ENCODE measurements around the gene RBM38. TPM values are rescaled to one million over a fixed set of nuclear protein-coding genes. Genes with fewer than 3 reads are reported as not detected.
A peak's percentile ranks its signal among the peaks of the same experiment; 100 is the strongest.
"Not testable (repeated sequence)": the region's sequence is repeated elsewhere in the genome, so short reads cannot be mapped to it uniquely, and the experiment has no call there.

The RBM38 gene
- 10 to 100 TPM; 43.6 to 89.1 (median 80.4) TPM for polyA plus RNA-seq

GRCh38 chr20:57390604-57391438, at the start of gene RBM38:
RBM38 (plus strand) TSS chr20:57391396; CDS start chr20:57391582, 186 bp downstream.
- H3K4me1 Mint-ChIP-seq: peaks cover 45 to 52% of the 10 kb centered on the region in 2 donors
- peak in 2 of 3 donors; percentile 60 to 66 for DNase-seq
- no peaks in the 10 kb centered on the region for H3K9me3 Mint-ChIP-seq
- H3K27me3 Mint-ChIP-seq (ENCODE audit: low read depth in 3 of 3): peaks cover 44 to 73% (median 55%) of the 10 kb centered on the region in 3 donors
- peaks cover 6 to 22% (median 11%) of the 10 kb centered on the region in 3 donors for H3K36me3 Mint-ChIP-seq
- H3K4me3 Mint-ChIP-seq: peak within 1 kb of the TSS; percentile 90 to 99 (median 96)
- peak within 1 kb of the TSS; percentile 97 to 100 (median 100) for H3K27ac Mint-ChIP-seq

- no peak overlapping the region for H3K4me3 Mint-ChIP-seq
- no peak overlapping the region for H3K27ac Mint-ChIP-seq
- no peaks in the 10 kb centered on the region for H3K4me1 Mint-ChIP-seq
- H3K9me3 Mint-ChIP-seq: no peaks in the 10 kb centered on the region
- no peaks in the 10 kb centered on the region for H3K36me3 Mint-ChIP-seq
- DNase-seq: no peak
- H3K27me3 Mint-ChIP-seq (ENCODE audit: low read depth in 3 of 3): peaks cover 2 to 4% (median 3%) of the 10 kb centered on the region in 3 donors
Measured at GRCh38 chr20:57341663-57342062, 49.5 kb upstream of the RBM38 start.

GRCh38 chr20:57342829-57343228, 48.4 kb upstream of the RBM38 start:
- H3K36me3 Mint-ChIP-seq: no peaks in the 10 kb centered on the region
- H3K4me3 Mint-ChIP-seq: no peak overlapping the region
- no peak overlapping the region for H3K27ac Mint-ChIP-seq
- H3K9me3 Mint-ChIP-seq: no peaks in the 10 kb centered on the region
- no peak for DNase-seq
- H3K27me3 Mint-ChIP-seq (ENCODE audit: low read depth in 3 of 3): peaks cover 0 to 8% (median 2%) of the 10 kb centered on the region in 3 donors
- no peaks in the 10 kb centered on the region for H3K4me1 Mint-ChIP-seq

GRCh38 chr20:57346477-57346876, 44.7 kb upstream of the RBM38 start:
- DNase-seq: peak; percentile 27 to 61 (median 41)
- Mint-ChIP-seq H3K9me3 (no peaks in the 10 kb centered on the region), H3K4me3 (no peak overlapping the region), H3K27me3 (ENCODE audit: low read depth in 3 of 3) (peaks cover 3 to 21% (median 14%) of the 10 kb centered on the region in 3 donors), H3K36me3 (no peaks in the 10 kb centered on the region), H3K4me1 (peaks cover 1 to 11% of the 10 kb centered on the region in 2 donors), H3K27ac (no peak overlapping the region)

GRCh38 chr20:57347393-57347792, 43.8 kb upstream of the RBM38 start:
- Mint-ChIP-seq H3K4me1 (peaks cover 11 to 20% of the 10 kb centered on the region in 2 donors), H3K4me3 (no peak overlapping the region), H3K9me3 (no peaks in the 10 kb centered on the region), H3K27me3 (ENCODE audit: low read depth in 3 of 3) (peaks cover 3 to 24% (median 18%) of the 10 kb centered on the region in 3 donors), H3K27ac (no peak overlapping the region), H3K36me3 (no peaks in the 10 kb centered on the region)
- no peak for DNase-seq

- not testable (repeated sequence) for H3K27ac Mint-ChIP-seq, H3K4me3 Mint-ChIP-seq, DNase-seq, H3K36me3 Mint-ChIP-seq, H3K9me3 Mint-ChIP-seq
- Mint-ChIP-seq H3K4me1 (peaks cover 20 to 28% of the 10 kb centered on the region in 2 donors), H3K27me3 (ENCODE audit: low read depth in 3 of 3) (peaks cover 3 to 24% (median 18%) of the 10 kb centered on the region in 3 donors)
Measured at GRCh38 chr20:57348200-57348921, 42.8 kb upstream of the RBM38 start.

GRCh38 chr20:57348922-57349574, 42.1 kb upstream of the RBM38 start:
- Mint-ChIP-seq H3K27me3 (ENCODE audit: low read depth in 3 of 3) (peaks cover 3 to 24% (median 18%) of the 10 kb centered on the region in 3 donors), H3K4me1 (peaks cover 25 to 30% of the 10 kb centered on the region in 2 donors), H3K27ac (peak overlapping the region in 2 of 6 donors; percentile 14 to 39), H3K4me3 (peak overlapping the region; percentile 36 to 64 (median 56))
- not testable (repeated sequence) for H3K36me3 Mint-ChIP-seq, DNase-seq, H3K9me3 Mint-ChIP-seq

GRCh38 chr20:57350081-57350710, 41.0 kb upstream of the RBM38 start:
- H3K27me3 Mint-ChIP-seq (ENCODE audit: low read depth in 3 of 3): peaks cover 3 to 24% (median 18%) of the 10 kb centered on the region in 3 donors
- DNase-seq: peak in 1 of 3 donors; percentile 6
- peak overlapping the region; percentile 36 to 64 (median 59) for H3K4me3 Mint-ChIP-seq
- peaks cover 0 to 12% (median 6%) of the 10 kb centered on the region in 3 donors for H3K36me3 Mint-ChIP-seq
- H3K4me1 Mint-ChIP-seq: peaks cover 25 to 30% of the 10 kb centered on the region in 2 donors
- peak overlapping the region; percentile 26 to 78 (median 40) for H3K27ac Mint-ChIP-seq
- H3K9me3 Mint-ChIP-seq: no peaks in the 10 kb centered on the region

- peak overlapping the region; percentile 88 to 92 (median 90) for H3K4me3 Mint-ChIP-seq
- peaks cover 3 to 15% (median 10%) of the 10 kb centered on the region in 3 donors for H3K36me3 Mint-ChIP-seq
- DNase-seq, H3K9me3 Mint-ChIP-seq: not testable (repeated sequence)
- peaks cover 3 to 24% (median 18%) of the 10 kb centered on the region in 3 donors for H3K27me3 Mint-ChIP-seq (ENCODE audit: low read depth in 3 of 3)
- H3K4me1 Mint-ChIP-seq: peaks cover 25 to 30% of the 10 kb centered on the region in 2 donors
- peak overlapping the region; percentile 78 to 94 (median 90) for H3K27ac Mint-ChIP-seq
Measured at GRCh38 chr20:57350726-57351041, 40.5 kb upstream of the RBM38 start.

- peak within 1 kb of the TSS; percentile 78 to 94 (median 90) for H3K27ac Mint-ChIP-seq
- H3K27me3 Mint-ChIP-seq (ENCODE audit: low read depth in 3 of 3): peaks cover 3 to 24% (median 18%) of the 10 kb centered on the region in 3 donors
- H3K4me1 Mint-ChIP-seq: peaks cover 25 to 30% of the 10 kb centered on the region in 2 donors
- peak; percentile 89 to 92 (median 90) for DNase-seq
- H3K4me3 Mint-ChIP-seq: peak within 1 kb of the TSS; percentile 88 to 92 (median 90)
- peaks cover 5 to 18% (median 12%) of the 10 kb centered on the region in 3 donors for H3K36me3 Mint-ChIP-seq
- H3K9me3 Mint-ChIP-seq: no peaks in the 10 kb centered on the region
Measured at GRCh38 chr20:57351042-57351783, 40.0 kb upstream of the RBM38 start, which contains the start of gene RAE1. RAE1 (plus strand) TSS chr20:57351255; CDS start chr20:57354039, 2,784 bp downstream.

- H3K27ac Mint-ChIP-seq: peak overlapping the region in 2 of 6 donors; percentile 6 to 78
- peak overlapping the region; percentile 88 to 92 (median 90) for H3K4me3 Mint-ChIP-seq
- H3K27me3 Mint-ChIP-seq (ENCODE audit: low read depth in 3 of 3): peaks cover 3 to 22% (median 18%) of the 10 kb centered on the region in 3 donors
- no peak for DNase-seq
- H3K9me3 Mint-ChIP-seq: no peaks in the 10 kb centered on the region
- peaks cover 5 to 18% (median 15%) of the 10 kb centered on the region in 3 donors for H3K36me3 Mint-ChIP-seq
- peaks cover 25 to 30% of the 10 kb centered on the region in 2 donors for H3K4me1 Mint-ChIP-seq
Measured at GRCh38 chr20:57352305-57352704, 38.9 kb upstream of the RBM38 start.

- Mint-ChIP-seq H3K4me3 (peak overlapping the region in 3 of 5 donors; percentile 26 to 67 (median 62)), H3K27ac (peak overlapping the region in 2 of 6 donors; percentile 40), H3K4me1 (peaks cover 25 to 30% of the 10 kb centered on the region in 2 donors), H3K9me3 (no peaks in the 10 kb centered on the region), H3K27me3 (ENCODE audit: low read depth in 3 of 3) (peaks cover 3 to 20% (median 18%) of the 10 kb centered on the region in 3 donors), H3K36me3 (peaks cover 5 to 18% (median 15%) of the 10 kb centered on the region in 3 donors)
- DNase-seq: no peak
Measured at GRCh38 chr20:57353351-57353750, 37.8 kb upstream of the RBM38 start.

All from immature natural killer cell (primary cell).